GM10266 (cell line): ENCODE results near the gene KHSRP.
"Not testable (repeated sequence)": the region's sequence is repeated elsewhere in the genome, so short reads cannot be mapped to it uniquely, and the experiment has no call there.

ENCODE experiments used
- DNase-seq: peaks from one replicate; pipeline ENCODE4 v3.0.0; 2012; ENCODE audit errors: extremely low spot score
- CTCF ChIP-seq: IDR thresholded peaks from 2 replicates; pipeline ENCODE4 v1.5.1; 2012; ENCODE audit warnings: mild to moderate bottlenecking, low read depth; ENCODE audit not compliant: control insufficient read depth, insufficient read depth; ENCODE audit errors: missing control alignments

The KHSRP gene

GRCh38 chr19:6412061-6412446 lies 12.6 kb downstream of the KHSRP start:
- TF ChIP-seq CTCF: no peak
- no peak for DNase-seq

GRCh38 chr19:6409346-6409745 lies 15.3 kb downstream of the KHSRP start:
- no peak for TF ChIP-seq CTCF
- no peak for DNase-seq

- no peak for TF ChIP-seq CTCF
- DNase-seq: no peak
Observed at GRCh38 chr19:6406401-6406800, 18.2 kb downstream of the KHSRP start.

GRCh38 chr19:6402837-6403608 lies 21.6 kb downstream of the KHSRP start:
- no peak for DNase-seq
- TF ChIP-seq CTCF: no peak

- no peak for DNase-seq
- TF ChIP-seq CTCF: no peak
Observed at GRCh38 chr19:6402058-6402457, 22.6 kb downstream of the KHSRP start.

- not testable (repeated sequence) for DNase-seq
Observed at GRCh38 chr19:6400062-6400944, 24.3 kb downstream of the KHSRP start.

- no peak for TF ChIP-seq CTCF
- no peak for DNase-seq
Observed at GRCh38 chr19:6396305-6396704, 28.3 kb downstream of the KHSRP start.

GRCh38 chr19:6394831-6395230 lies 29.8 kb downstream of the KHSRP start:
- no peak for TF ChIP-seq CTCF
- DNase-seq: no peak
